ENCODE results near the gene SLC30A1. TPM values are rescaled to one million over a fixed set of nuclear protein-coding genes. Genes with fewer than 3 reads are reported as not detected.

SLC30A1 gene
- total and polyA plus RNA-seq, 2 donors (not counting 1 experiment from before 2014, with no cell fraction given): 13.6 to 45.2 TPM

DNA sequence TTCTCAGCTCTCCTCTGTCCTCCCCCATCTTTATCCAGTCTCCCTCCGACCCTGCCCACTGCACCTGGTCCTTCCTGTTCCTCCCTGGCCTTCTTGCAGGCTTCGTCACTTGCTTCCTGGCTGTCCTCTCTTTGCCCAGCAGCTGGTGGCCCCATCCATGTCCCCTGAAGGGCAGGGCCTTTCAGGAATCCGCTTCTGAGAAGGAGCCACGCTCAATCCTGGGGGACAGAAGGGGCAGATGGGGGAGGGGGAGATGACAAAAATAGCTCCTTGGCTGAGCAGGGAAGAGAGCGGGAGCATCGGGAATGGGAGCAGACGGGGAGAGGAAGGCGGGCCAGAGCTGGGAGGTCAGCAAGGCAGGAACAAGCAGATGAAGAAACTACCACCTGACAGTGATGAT is 40.7 kb downstream of the SLC30A1 start:
- no peak for DNase-seq (ENCODE audit: low read depth in 2 of 2)
- Histone ChIP-seq H4K20me1 (ENCODE audit: control insufficient read depth, extremely low read depth, insufficient read depth, low read length) (no peaks in the 10 kb centered on the region), H3K4me3 (replicated peaks in 1 of 4; ENCODE audit: control extremely low read depth in 1 of 4, insufficient read depth in 1 of 4, low read depth in 3 of 4, low read length in 4 of 4) (no peak overlapping the region), H2AFZ (ENCODE audit: low read length) (no peak overlapping the region), H3K9ac (ENCODE audit: insufficient read depth, low read length) (no peak overlapping the region), H3K9me3 (ENCODE audit: control insufficient read depth, insufficient read depth, low read depth, low read length) (no peaks in the 10 kb centered on the region), H3K4me1 (ENCODE audit: control insufficient read depth, extremely low read depth, insufficient read depth, low read length) (no peaks in the 10 kb centered on the region), H3K27me3 (ENCODE audit: control insufficient read depth, insufficient read depth, low read length) (peaks cover 3% of the 10 kb centered on the region), H3K36me3 (ENCODE audit: control insufficient read depth, insufficient read depth, low read length) (no peaks in the 10 kb centered on the region), H3K79me2 (ENCODE audit: control insufficient read depth, insufficient read depth, low read length) (no peaks in the 10 kb centered on the region), H3K27ac (ENCODE audit: insufficient read depth, low read length) (no peak overlapping the region), H3K4me2 (ENCODE audit: extremely low read depth, insufficient read depth, low read length) (no peak overlapping the region)
- TF ChIP-seq EZH2 (IDR thresholded peaks at IDR 0.05; ENCODE audit: low read length, missing control alignments): no peak
- TF ChIP-seq, protein P1, sequence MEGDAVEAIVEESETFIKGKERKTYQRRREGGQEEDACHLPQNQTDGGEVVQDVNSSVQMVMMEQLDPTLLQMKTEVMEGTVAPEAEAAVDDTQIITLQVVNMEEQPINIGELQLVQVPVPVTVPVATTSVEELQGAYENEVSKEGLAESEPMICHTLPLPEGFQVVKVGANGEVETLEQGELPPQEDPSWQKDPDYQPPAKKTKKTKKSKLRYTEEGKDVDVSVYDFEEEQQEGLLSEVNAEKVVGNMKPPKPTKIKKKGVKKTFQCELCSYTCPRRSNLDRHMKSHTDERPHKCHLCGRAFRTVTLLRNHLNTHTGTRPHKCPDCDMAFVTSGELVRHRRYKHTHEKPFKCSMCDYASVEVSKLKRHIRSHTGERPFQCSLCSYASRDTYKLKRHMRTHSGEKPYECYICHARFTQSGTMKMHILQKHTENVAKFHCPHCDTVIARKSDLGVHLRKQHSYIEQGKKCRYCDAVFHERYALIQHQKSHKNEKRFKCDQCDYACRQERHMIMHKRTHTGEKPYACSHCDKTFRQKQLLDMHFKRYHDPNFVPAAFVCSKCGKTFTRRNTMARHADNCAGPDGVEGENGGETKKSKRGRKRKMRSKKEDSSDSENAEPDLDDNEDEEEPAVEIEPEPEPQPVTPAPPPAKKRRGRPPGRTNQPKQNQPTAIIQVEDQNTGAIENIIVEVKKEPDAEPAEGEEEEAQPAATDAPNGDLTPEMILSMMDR (conservative IDR thresholded peaks at IDR 0.05 in 1 of 2, IDR thresholded peaks at IDR 0.05 in 1 of 2; ENCODE audit: low read depth in 1 of 2, low read length in 2 of 2): no peak

DNA sequence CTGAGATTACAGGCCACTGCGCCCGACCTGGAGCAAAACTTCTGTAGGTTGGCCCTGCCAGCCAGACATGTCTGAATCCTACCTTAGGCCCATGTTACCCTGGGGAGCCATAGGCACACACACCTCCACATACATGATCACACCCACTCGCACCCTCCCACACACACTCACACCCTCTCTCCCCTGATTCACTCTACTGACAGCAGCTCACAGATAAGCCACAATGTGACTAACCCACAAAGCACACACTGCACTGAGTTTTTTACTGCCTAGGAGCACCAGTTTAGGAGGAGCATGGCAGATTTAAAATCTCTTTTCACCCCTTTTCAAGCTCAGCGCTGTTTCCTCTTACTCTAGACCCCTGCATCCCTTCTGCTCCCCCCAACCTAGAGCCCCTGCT is 41.7 kb downstream of the SLC30A1 start:
- Histone ChIP-seq H3K36me3 (ENCODE audit: control insufficient read depth, insufficient read depth, low read length) (no peaks in the 10 kb centered on the region), H3K4me1 (ENCODE audit: control insufficient read depth, extremely low read depth, insufficient read depth, low read length) (no peaks in the 10 kb centered on the region), H3K9ac (ENCODE audit: insufficient read depth, low read length) (no peak overlapping the region), H3K9me3 (ENCODE audit: control insufficient read depth, insufficient read depth, low read depth, low read length) (no peaks in the 10 kb centered on the region), H3K27ac (ENCODE audit: insufficient read depth, low read length) (no peak overlapping the region), H3K79me2 (ENCODE audit: control insufficient read depth, insufficient read depth, low read length) (no peaks in the 10 kb centered on the region), H2AFZ (ENCODE audit: low read length) (no peak overlapping the region), H4K20me1 (ENCODE audit: control insufficient read depth, extremely low read depth, insufficient read depth, low read length) (no peaks in the 10 kb centered on the region), H3K27me3 (ENCODE audit: control insufficient read depth, insufficient read depth, low read length) (peaks cover 3% of the 10 kb centered on the region), H3K4me2 (ENCODE audit: extremely low read depth, insufficient read depth, low read length) (no peak overlapping the region), H3K4me3 (replicated peaks in 1 of 4; ENCODE audit: control extremely low read depth in 1 of 4, insufficient read depth in 1 of 4, low read depth in 3 of 4, low read length in 4 of 4) (no peak overlapping the region)
- DNase-seq (ENCODE audit: low read depth in 2 of 2): peak in 1 of 2 donors; percentile 53
- TF ChIP-seq EZH2 (IDR thresholded peaks at IDR 0.05; ENCODE audit: low read length, missing control alignments): no peak
- TF ChIP-seq, protein P1 (conservative IDR thresholded peaks at IDR 0.05 in 1 of 2, IDR thresholded peaks at IDR 0.05 in 1 of 2; ENCODE audit: low read depth in 1 of 2, low read length in 2 of 2): no peak

DNA sequence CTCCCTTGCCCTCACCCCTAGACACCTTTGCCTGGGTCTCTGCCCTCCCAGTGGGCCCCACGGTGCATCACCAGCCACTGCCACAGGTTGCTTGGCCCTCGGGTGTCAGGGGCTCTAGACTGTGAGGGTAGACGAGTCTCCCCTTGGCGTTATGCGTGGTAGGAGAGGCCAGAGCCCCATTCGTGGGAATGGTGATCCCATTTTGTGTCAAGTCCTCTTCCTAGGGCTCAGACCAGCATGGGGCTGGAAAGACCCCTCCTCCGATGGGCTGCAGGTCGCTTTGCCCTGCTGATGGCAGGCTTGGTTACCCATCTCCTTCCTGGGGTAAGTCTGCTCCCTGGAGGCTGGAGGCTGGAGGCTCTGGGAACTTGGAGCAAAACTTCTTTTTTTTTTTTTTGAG is 42.4 kb downstream of the SLC30A1 start:
- Histone ChIP-seq H3K9me3 (ENCODE audit: control insufficient read depth, insufficient read depth, low read depth, low read length) (no peaks in the 10 kb centered on the region), H3K4me3 (replicated peaks in 1 of 4; ENCODE audit: control extremely low read depth in 1 of 4, insufficient read depth in 1 of 4, low read depth in 3 of 4, low read length in 4 of 4) (no peak overlapping the region), H4K20me1 (ENCODE audit: control insufficient read depth, extremely low read depth, insufficient read depth, low read length) (no peaks in the 10 kb centered on the region), H3K79me2 (ENCODE audit: control insufficient read depth, insufficient read depth, low read length) (no peaks in the 10 kb centered on the region), H3K27me3 (ENCODE audit: control insufficient read depth, insufficient read depth, low read length) (no peaks in the 10 kb centered on the region), H3K27ac (ENCODE audit: insufficient read depth, low read length) (no peak overlapping the region), H3K36me3 (ENCODE audit: control insufficient read depth, insufficient read depth, low read length) (no peaks in the 10 kb centered on the region), H3K9ac (ENCODE audit: insufficient read depth, low read length) (no peak overlapping the region), H2AFZ (ENCODE audit: low read length) (no peak overlapping the region), H3K4me2 (ENCODE audit: extremely low read depth, insufficient read depth, low read length) (no peak overlapping the region), H3K4me1 (ENCODE audit: control insufficient read depth, extremely low read depth, insufficient read depth, low read length) (no peaks in the 10 kb centered on the region)
- DNase-seq (ENCODE audit: low read depth in 2 of 2): no peak
- TF ChIP-seq, protein P1 (conservative IDR thresholded peaks at IDR 0.05 in 1 of 2, IDR thresholded peaks at IDR 0.05 in 1 of 2; ENCODE audit: low read depth in 1 of 2, low read length in 2 of 2): no peak
- no peak for TF ChIP-seq EZH2 (IDR thresholded peaks at IDR 0.05; ENCODE audit: low read length, missing control alignments)
